ENCODE data around the gene CLTCL1.
"Not testable (repeated sequence)": the region's sequence is repeated elsewhere in the genome, so short reads cannot be mapped to it uniquely, and the experiment has no call there.

CLTCL1 gene

DNA sequence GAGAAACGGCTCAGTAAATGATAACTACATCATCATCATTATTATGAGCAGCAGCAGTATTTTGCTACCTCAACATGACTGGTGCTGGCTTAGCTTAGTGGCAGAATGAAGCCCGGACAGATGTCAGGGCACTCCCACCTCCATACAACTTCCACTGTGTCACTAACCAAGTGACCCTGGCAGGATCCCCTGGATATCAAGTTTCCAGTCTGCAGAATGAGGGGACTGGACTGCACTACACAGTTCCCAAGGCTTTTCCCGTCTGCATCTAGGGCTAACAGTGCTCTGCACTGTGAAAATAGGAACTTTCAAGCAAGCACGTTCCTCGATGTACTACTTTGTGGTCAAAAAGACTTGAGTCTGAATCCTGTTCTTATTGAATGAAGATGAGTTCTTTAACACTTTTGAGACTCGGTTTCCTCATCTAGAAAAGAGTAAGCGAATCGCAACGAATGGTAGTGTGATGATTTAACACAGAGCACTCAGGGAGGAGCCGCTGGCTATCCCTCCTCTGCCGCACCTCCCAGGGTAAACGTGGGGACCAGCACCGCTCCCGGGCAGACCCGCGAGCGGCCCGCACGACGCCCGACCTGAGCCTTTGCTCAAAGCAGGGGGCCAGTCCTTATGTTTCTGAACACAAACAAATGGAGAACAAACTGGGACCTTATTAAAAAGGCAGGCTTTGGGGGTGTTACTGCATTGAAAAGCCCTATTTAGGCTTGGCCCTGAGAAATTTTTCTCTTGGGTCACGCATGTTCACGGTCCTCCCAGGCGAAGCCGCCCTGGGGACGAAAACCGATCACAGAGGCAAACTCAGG is 910 bp downstream of the CLTCL1 start:
- DNase-seq = no peak

DNA sequence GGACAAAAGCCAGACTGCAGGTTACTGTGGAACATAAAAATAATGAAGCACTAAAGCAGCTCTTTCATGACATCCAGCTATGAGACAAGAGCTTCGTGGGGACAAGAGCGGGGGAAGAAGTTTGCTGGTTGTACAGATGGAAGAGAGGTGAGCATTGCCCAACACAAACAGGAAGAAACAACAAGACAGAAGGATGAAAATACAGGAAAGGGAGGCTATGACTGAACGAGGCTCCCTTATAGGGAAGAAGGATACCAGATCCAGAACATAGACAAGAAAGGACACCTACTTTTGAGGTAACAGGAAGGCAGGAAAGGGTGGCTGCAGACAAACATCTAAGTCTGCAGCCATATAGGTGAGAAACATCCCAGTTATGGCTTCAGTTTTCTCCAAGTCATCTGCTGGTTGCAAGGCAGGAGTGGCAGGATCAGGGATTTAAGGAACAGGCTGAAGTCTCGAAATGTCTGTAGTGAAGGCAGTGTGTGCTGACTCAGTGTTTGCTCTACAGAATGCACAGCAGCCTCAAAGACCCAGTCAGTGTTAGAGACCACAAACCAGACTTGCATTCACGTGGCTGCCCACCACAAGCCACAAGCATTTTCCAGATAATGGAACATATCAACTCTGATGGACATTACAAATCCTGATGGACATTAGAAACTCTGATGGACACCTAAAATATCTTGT is 1.9 kb downstream of the CLTCL1 start:
- peak; percentile 56 for DNase-seq

DNA sequence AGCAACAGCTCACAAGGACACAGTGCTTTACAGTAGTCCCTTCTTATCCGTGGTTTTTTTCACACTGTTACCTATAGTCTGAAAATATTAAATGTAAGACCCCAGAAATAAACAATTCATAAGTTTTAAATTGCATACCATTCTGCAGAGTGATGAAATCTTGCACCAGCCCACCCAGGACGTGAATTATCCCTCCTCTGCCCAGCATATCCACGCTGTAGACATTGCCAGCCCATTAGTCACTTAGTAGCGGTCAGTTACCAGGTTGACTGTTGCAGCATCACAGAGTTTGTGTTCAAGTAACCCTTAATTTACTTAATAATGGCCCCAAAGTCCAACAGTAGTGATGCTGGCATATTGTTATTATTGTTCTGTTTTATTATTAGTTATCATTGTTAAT is 3.6 kb downstream of the CLTCL1 start:
- DNase-seq = peak; percentile 68

DNA sequence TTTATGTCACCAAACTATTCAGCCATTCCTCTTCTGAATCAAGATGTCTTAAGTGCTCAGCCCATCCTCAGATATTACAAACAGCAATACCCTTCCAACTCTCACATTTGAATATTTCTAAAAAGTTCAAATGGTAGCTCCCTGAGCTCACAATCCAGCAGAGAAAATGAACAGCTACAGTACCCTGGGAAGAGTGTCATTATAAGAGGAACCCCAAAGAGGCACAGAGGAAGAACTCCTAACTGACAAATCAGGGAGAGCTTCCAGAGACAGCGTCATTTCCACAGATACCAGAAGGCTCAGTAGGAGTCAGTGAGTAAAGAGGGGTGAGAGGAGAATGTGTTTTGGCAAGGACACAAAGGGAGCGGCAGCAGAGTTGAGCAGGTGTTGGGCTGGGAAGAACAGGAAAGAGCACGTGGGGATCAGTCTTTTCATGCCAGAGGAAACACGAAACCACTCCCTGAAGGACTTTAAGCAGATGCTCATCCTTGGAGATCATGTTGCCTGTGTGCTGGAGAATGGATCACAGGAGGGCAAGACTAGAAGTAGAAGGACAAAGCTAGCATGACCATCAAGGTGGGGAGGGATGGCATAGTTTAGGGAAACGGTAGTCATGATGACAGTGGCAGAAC is 4.3 kb downstream of the CLTCL1 start:
- DNase-seq = peak; percentile 7

DNA sequence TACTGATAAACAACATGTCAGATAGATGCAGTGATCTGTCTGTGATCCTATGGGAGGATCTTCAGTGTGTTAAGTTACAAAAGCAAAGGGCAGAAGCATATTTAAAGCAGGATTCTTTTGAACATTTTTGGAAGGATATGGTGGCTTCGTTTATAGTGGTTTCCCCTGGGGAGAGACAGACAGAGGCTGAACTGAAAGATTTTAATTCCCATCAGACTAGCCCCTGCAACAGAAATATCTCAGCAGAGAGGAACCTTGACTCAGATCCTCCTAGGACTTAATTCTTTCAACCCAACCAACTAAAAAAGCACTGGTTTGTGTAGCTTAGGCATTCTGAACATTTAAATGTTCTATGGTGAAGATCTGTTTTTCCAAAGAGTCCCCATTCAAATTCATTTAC is 5.7 kb downstream of the CLTCL1 start:
- no peak for DNase-seq

DNA sequence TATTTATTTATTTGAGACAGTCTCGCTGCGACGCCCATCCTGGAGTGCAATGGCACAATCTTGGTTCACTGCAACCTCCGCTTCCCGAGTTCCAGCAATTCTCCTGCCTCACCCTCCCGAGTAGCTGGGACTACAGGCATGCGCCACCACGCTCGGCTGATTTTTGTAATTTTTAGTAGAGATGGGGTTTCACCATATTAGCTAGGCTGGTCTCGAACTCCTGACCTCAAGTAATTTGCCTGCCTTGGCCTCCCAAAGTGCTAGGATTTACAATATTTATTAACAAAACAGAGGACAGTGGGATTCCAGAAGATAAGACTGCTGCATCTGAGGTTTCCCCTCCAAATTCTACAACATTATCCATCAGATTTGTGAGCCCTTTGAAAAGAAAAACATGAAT is 12.4 kb downstream of the CLTCL1 start:
- not testable (repeated sequence) for DNase-seq

DNA sequence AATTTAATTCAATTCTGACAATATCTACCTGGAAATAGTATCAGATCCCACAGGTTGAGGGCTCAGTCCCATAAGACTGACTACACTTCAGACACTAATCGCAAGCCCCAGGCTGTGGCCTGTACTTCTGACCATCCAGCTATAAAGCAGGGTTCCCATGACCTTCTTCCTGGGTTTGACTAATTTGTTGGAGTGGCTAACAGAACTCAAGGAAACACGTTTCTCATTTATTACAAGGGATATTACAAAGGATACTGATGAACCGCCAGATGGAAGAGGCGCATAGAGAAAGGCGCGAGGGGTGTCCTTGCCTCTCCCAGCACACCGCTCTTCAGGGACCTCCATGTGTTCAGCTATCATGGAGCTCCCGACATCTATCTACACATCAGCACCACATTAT is 13.7 kb downstream of the CLTCL1 start:
- no peak for DNase-seq

DNA sequence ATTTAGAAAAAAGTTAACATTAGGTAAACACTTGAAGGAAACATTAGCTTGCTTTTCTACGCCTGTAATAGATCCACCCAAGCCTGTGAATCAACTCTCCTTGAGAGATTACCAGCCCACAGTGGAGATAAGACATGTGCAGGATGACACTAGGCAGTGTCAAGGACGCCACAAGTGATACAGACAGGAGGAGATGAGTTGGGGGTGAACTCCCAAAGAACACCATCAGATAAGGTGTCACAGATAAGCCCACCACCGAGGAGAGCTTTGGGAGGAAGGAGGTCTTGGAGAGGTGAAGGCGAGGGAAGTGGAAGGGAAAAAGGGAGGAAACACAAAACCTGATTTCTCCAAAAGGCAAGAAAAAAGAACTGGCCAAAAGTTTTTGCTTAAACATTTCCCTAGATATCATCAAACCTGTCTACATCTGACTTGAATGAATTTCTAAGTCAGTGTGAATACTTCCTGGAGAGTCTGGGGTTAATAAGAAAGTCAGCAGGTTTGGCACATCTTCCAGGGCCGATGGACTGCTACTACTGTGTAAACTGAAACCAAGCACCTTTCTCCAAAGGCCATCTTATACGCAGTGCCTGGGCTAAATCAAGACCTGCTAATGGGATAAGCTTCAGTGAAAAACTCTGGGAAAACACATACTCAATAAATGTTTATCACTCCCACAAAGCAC is 15.5 kb downstream of the CLTCL1 start:
- DNase-seq = no peak

DNA sequence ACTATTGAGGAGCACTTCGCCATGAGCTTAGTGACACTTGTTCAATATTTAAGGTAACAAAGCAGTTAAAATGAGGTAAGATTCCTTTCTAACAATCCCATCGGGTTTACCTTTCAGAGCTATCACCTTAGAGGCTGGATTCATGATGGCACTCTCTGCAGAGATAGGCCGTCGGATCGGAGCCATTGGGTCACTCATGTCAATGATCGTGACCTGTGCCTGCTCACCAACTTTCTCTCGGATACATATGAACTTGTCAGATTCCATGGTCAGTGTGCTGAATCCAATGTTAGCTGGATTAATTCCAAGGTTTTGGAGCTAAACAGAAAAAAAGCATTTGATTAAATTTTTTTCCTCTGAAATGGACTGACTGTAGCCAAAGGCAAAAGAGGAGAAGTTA is 16.0 kb downstream of the CLTCL1 start:
- DNase-seq = no peak

DNA sequence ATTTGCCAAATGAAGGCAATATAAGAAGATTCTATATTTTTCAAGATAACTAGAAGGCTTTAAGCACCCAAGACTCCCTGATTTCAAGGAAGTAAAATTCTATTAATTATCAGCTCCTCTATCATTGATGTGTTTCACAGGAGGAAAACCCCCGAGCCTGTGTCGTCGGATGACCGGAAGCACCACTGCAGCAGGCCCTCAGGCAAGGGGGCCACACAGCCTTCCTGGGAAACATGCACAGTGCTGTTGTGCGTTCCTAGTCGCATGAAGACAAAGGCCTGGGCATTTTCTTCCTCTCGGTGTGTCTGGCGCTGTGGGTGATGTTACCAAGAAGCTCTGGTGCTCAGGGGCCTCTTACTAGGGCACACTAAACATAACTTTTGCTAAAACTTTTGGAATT is 16.4 kb downstream of the CLTCL1 start:
- no peak for DNase-seq

DNA sequence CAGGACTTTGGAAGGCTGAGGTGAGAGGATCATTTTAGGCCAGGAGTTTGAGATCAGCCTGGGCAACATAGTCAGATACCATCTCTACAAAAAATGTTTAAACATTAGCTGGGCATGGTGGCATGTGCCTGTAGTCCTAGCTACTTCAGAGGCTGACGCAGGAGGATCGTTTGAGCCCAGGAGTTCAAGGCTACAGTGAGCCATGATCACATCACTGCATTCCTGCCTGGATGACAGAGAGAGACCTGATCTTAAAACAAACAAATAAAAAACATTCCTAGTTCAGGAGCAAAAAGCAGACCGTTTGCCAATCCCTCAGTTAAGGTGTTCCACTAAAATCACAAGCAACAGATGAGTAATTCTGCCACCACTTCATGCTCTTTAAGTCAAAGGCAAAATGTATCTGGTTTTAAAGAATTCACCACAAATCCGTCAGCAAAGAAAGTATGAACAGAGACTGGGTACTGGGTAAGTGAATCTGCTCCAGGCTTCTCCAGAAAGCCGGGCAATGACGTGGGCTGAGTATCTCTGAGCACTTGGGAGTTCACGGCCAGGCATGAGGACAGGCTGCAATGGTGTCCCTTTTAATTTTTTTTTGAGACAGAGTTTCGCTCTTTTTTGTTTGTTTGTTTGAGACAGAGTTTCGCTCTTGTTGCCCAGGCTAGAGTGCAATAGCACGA is 19.5 kb downstream of the CLTCL1 start:
- peak; percentile 34 for DNase-seq

DNA sequence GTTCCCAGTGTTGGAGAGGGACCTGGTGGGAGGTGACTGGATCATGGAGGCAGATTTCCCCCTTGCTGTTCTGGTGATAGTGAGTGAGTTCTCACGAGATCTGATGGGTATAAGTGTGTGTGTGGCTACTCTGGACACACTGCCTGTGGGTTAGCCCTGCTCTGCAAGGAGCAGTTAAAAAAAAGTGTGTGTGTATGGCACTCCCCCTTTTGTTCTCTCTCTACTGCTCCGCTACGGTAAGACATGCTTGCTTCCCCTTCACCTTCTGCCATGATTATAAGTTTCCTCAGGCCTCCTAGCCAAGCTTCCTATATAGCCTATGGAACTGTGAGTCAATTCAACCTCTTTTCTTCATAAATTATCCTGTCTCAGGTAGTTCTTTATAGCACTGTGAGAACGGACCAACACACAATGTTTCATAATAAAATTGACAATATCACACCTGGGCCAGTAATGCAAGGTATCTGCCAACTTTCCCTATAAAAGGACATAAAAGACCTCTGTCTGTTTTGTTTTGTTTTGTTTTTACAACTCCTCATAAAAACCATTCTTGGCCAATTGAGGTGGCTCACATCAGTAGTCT is 20.2 kb downstream of the CLTCL1 start:
- no peak for DNase-seq

DNA sequence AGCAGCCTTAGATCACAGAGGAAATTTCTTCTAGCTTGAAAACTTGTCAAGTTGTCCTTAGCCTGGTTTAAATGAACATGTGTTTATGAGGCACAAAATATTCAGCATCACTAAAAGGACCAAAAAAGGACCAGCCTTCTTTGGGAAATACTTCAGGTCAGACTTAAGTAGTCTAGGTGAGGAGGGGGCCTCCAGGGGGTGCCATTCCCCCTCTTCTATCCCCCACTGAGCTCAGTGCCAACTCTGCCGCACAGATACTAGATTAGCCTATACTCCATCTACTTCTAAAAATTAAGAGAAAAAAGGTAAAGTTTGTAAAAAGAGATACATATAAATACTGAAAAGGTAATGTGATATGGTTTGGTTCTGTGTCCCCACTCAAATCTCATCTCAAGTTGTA is 20.6 kb downstream of the CLTCL1 start:
- DNase-seq = no peak

DNA sequence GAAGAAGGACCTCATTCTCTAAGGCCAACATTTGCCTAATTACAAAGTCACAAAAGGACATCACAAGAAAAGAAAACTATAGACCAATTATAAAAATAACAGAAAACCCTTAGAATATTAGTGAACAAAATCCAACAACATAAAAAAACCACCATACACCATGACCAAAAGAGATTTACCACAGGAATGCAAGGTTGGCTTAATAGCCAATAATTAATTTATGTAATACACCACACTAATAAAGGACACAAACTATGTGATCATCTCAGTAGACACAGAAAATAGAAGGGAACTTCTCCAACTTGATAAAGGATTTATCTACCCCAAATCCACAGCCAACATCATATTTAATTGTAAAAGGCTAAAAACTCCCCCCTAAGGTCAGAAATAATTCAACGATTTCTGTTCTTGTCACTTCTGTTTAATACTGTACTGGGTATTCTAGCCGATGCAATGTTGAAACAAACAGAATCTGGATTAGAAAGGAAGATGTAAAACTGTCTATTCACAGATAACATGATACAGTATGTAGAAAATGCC is 24.9 kb downstream of the CLTCL1 start:
- DNase-seq = no peak

DNA sequence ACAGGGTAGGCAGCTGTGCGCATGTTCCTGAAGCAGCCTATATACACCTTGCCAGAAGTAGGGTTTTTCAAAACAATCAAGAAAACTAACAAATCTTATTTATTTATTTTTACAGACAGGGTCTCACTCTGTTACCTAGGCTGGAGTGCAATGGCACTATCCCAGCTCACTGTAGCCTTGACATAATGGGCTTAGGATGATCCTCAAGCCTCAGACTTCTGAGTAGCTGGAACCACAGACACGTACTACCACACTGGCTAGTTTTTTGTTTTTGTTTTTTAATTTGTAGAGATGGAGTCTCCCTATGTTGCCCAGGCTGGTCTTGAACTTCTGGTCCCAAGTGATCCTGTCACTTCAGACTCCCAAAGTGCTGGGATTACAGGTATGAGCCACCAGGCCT is 25.7 kb downstream of the CLTCL1 start:
- no peak for DNase-seq

DNA sequence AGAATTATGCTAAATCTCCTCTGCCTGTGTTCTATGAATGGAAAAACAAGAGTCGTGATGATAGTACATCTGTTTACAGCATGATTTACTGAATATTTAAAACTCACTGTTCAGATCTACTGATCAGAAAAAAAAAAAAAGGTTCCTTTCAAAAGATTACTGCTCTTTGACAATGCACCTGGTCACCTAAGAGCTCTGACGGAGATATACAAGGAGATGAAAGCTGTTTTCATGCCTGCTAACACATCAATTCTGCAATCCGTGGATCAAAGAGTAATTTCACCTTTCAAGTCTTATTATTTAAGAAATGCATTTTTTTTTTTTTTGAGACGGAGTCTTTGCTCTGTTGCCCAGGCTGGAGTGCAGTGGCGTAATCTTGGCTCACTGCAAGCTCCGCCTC is 30.7 kb downstream of the CLTCL1 start:
- no peak for DNase-seq

DNA sequence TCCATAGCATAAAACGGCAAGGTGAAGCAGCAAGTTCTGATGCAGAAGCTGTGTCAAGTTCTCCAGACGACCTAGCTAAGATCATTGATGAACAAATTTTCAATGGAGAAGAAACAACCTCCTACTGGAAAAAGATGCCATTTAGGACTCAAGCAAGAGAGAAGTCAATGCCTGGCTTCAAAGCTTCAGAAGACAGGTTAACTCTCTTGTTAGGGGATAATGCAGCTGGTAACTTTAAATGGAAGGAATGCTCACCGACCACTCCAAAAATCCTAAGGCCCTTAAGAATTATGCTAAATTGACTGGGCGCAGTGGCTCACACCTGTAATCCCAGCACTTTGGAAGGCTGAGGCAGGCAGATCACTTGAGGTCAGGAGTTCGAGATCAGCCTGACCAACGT is 31.3 kb downstream of the CLTCL1 start:
- DNase-seq = no peak

DNA sequence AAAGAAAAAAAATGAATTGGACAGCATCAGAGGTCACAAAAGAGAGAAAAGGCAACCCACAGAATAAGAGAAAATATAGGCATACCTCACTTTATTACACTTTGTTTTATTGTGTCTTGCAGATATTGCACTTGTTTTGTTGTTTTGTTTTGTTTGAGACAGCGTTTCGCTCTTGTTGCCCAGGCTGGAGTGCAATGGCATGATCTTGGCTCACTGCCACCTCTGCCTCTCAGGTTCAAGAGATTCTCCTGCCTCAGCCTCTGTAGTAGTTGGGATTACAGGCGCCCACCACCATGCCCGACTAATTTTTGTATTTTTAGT is 32.6 kb downstream of the CLTCL1 start:
- DNase-seq = not testable (repeated sequence)

DNA sequence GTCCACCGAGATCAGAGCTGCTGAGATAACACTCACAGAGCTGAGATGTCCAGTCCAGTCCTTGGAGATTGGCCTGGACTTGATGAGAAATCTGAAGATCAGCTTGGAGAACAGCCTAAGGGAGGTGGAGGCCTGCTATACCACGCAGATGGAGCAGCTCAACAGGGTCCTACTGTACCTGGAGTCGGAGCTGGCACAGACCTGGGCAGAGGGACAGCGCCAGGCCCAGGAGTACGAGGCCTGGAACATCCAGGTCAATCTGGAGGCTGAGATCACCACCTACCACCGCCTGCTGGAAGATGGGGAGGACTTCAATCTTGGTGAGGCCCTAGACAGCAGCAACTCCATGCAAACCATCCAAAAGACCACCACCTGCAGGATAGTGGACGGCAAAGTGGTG is 33.1 kb downstream of the CLTCL1 start:
- DNase-seq = no peak

DNA sequence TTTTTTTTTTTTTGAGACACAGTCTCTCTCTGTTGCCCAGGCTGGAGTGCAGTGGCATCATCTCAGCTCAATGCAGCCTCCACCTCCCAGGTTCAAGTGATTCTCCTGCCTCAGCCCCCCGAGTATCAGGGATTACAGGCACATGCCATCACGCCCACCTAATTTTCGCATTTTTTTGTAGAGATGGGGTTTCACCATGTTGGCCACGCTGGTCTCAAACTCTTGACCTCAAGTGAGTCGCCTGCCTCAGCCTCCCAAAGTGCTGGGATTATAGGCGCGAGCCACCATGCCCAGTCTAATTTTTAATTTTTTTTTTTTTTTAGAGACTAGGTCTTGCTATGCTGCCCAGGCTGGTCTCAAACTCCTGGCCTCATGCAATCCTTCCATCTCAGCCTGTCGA is 35.2 kb downstream of the CLTCL1 start:
- DNase-seq = not testable (repeated sequence)

DNA sequence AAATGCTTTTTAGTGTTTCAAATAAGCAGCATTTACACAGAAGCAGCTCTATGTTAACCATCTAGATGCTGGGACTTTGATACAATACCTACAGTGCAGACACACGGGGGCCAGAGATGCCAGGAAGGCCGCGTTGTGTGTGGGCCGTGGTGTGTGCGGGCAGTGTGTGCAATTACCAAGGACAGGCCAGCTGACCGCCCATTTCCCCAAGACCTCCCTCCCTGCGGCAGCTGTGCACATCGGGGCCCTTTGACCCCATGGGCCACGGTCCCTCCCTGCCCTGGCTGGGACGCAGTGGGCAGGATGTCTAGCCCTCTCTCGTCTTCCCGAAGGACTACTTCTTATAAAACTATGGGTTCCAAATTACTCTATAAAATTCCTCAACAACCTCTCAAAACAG is 38.4 kb downstream of the CLTCL1 start:
- DNase-seq = no peak

DNA sequence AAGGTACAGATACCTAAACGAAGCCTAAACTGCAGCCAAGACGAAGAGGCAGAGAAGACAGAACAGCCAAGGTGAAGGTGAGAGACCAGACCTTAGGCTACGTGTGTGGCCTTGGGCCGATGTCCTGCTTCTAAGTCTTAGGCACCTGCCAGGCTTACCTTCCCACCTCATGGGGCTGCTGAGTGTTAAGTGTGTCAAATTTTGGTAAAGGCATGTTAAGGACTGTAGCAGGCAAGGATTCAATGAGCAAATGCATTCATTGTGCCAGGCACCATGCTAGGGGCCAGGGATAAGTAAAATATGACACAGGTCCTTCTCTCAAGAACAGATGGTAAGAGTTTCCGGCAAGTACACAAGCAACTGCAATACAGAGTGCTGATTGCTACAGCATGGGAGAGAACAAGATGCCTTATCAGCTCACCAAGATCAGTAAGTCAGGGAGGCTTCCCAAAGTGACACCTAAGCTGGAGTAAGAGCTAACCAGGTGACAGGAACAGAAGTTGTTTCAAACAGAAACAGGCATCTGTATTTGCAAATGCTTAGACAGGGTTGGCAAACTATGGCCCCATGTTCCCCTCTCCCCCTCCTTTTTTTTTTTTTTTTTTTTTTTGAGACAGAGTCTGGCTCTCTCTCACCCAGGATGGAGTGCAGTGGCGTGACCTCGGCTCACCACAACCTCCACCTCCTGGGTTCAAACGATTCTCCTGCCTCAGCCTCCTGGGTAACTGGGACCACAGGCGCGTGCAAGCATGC is 46.7 kb downstream of the CLTCL1 start:
- DNase-seq = no peak

Measured in kidney glomerular epithelial cell (primary cell).